H1 (cell line): ENCODE data around the gene TCIRG1. TPM values are rescaled to one million over a fixed set of nuclear protein-coding genes. Genes with fewer than 3 reads are reported as not detected.
A peak's percentile ranks its signal among the peaks of the same experiment; 100 is the strongest.

Experiments
- CTCF ChIA-PET: fragments of 300-600 bp; sonication (Branson Sonifier 250); formaldehyde crosslinking; loops from one replicate; lab custom pipeline; 2021; ENCODE audit not compliant: partially characterized antibody; lab: Charles Lee
- POLR2A ChIA-PET: fragments of 300-600 bp; sonication (Branson Sonifier 250); formaldehyde crosslinking; loops from one replicate; lab custom pipeline; 2021; ENCODE audit warnings: inconsistent platforms; ENCODE audit not compliant: partially characterized antibody; lab: Charles Lee
- DNase-seq, 2 experiments: peaks; one replicate each; pipeline versions ENCODE4 v3.0.0 to v3.0.0-alpha.2; 2010 to 2022; ENCODE audit warnings: low spot score in 2 of 2, low read depth in 1 of 2, mixed read lengths in 1 of 2
- FAIRE-seq: peaks from 2 replicates; lab custom pipeline; 2011; peaks lifted over from hg19 to GRCh38; lab: Jason Lieb, UNC
- H2AFZ ChIP-seq: 2 replicates; pipeline ENCODE4 v1.8.1; 2012; ENCODE audit warnings: low read length, inconsistent platforms
- H2AK5ac ChIP-seq: 2 replicates; pipeline ENCODE4 v1.6.1; 2013; ENCODE audit warnings: low read depth, low read length
- H2BK120ac ChIP-seq: replicated peaks from 2 replicates; pipeline ENCODE3; 2013; ENCODE audit warnings: low read depth, low read length, inconsistent platforms
- H2BK12ac ChIP-seq: 2 replicates; pipeline ENCODE4 v1.6.1; 2013; ENCODE audit warnings: low read depth, low read length
- H2BK15ac ChIP-seq: 2 replicates; pipeline ENCODE4 v1.6.1; 2013; ENCODE audit warnings: low read length
- H2BK20ac ChIP-seq: 2 replicates; pipeline ENCODE4 v1.6.1; 2013; ENCODE audit warnings: low read length
- H2BK5ac ChIP-seq: 2 replicates; pipeline ENCODE4 v1.6.1; 2013; ENCODE audit warnings: low read depth, low read length
- H3K14ac ChIP-seq: 2 replicates; pipeline ENCODE4 v1.6.1; 2013; ENCODE audit warnings: inconsistent platforms; ENCODE audit not compliant: insufficient read length
- H3K18ac ChIP-seq: 2 replicates; pipeline ENCODE4 v1.6.1; 2013; ENCODE audit warnings: low read length; ENCODE audit errors: extremely low read depth
- H3K23ac ChIP-seq: 2 replicates; pipeline ENCODE4 v1.6.1; 2013; ENCODE audit warnings: inconsistent platforms; ENCODE audit not compliant: insufficient read length
- H3K23me2 ChIP-seq: 2 replicates; pipeline ENCODE4 v1.6.1; 2013; ENCODE audit warnings: low read depth, low read length
- H3K27ac ChIP-seq: 2 replicates; pipeline ENCODE4 v1.6.1; 2011; ENCODE audit warnings: low read depth, low read length, inconsistent platforms
- H3K27me3 ChIP-seq, 4 experiments: replicated peaks in 1 of 4; 1 replicate in 1 of 4; 2 replicates in 3 of 4; pipeline versions ENCODE4 v1.6.1 to v1.8.1; 2011 to 2013; ENCODE audit warnings: low read length in 3 of 4, mild to moderate bottlenecking in 3 of 4, inconsistent platforms in 2 of 4, mixed read lengths in 2 of 4, moderate library complexity in 1 of 4; ENCODE audit not compliant: control insufficient read depth in 3 of 4, insufficient read depth in 3 of 4; ENCODE audit errors: extremely low read depth in 1 of 4
- H3K36me3 ChIP-seq, 4 experiments: 2 replicates each; pipeline versions ENCODE4 v1.6.1 to v1.8.1; 2011 to 2013; ENCODE audit warnings: mild to moderate bottlenecking in 4 of 4, low read length in 3 of 4, moderate library complexity in 2 of 4, control low read depth in 1 of 4, inconsistent platforms in 1 of 4; ENCODE audit not compliant: insufficient read depth in 4 of 4, control insufficient read depth in 2 of 4
- H3K4ac ChIP-seq: replicated peaks from 2 replicates; pipeline ENCODE3; 2013; ENCODE audit warnings: low read length, low read depth, mixed read lengths, inconsistent platforms; ENCODE audit not compliant: insufficient read length
- H3K4me1 ChIP-seq, 4 experiments: replicated peaks in 1 of 4; 1 replicate in 1 of 4; 2 replicates in 3 of 4; pipeline versions ENCODE4 v1.6.1 to v1.8.1; 2011 to 2013; ENCODE audit warnings: low read length in 3 of 4, inconsistent platforms in 2 of 4, mixed read lengths in 1 of 4; ENCODE audit not compliant: insufficient read depth in 4 of 4, control insufficient read depth in 3 of 4
- H3K4me2 ChIP-seq, 2 experiments: 2 replicates each; pipeline versions ENCODE4 v1.6.1 to v1.8.1; 2011 to 2013; ENCODE audit warnings: low read depth in 2 of 2, low read length in 2 of 2, control low read depth in 1 of 2, inconsistent platforms in 1 of 2, mild to moderate bottlenecking in 1 of 2; ENCODE audit not compliant: insufficient read depth in 1 of 2
- H3K4me3 ChIP-seq, 4 experiments: fragments of 200-600, 300-600 bp in 1 of 4; sonication (generic), shearing (Covaris generic), sonication (Bioruptor Twin) in 1 of 4; 2 replicates each; pipeline versions ENCODE4 v1.5.1 to v1.8.1; 2011 to 2016; ENCODE audit warnings: low read length in 4 of 4, low read depth in 3 of 4, control low read depth in 2 of 4, inconsistent platforms in 2 of 4, mild to moderate bottlenecking in 2 of 4, mixed read lengths in 1 of 4, moderate library complexity in 1 of 4; ENCODE audit not compliant: insufficient read depth in 2 of 4; ENCODE audit errors: extremely low read depth in 1 of 4
- H3K56ac ChIP-seq: replicated peaks from 2 replicates; pipeline ENCODE3; 2013; ENCODE audit warnings: low read depth, mild to moderate bottlenecking, mixed read lengths, low read length, inconsistent platforms; ENCODE audit not compliant: insufficient read length
- H3K79me1 ChIP-seq: 2 replicates; pipeline ENCODE4 v1.6.1; 2013; ENCODE audit warnings: low read depth, low read length, control low read depth
- H3K79me2 ChIP-seq, 2 experiments: 2 replicates each; pipeline versions ENCODE4 v1.6.1 to v1.8.1; 2012 to 2013; ENCODE audit warnings: low read length in 2 of 2, mild to moderate bottlenecking in 2 of 2, inconsistent platforms in 1 of 2; ENCODE audit not compliant: insufficient read depth in 2 of 2, control insufficient read depth in 1 of 2
- H3K9ac ChIP-seq, 4 experiments: replicated peaks in 1 of 4; 1 replicate in 1 of 4; 2 replicates in 3 of 4; pipeline versions ENCODE4 v1.6.1 to v1.8.1; 2011 to 2013; ENCODE audit warnings: low read depth in 3 of 4, low read length in 3 of 4, control low read depth in 2 of 4, mild to moderate bottlenecking in 2 of 4, moderate library complexity in 2 of 4, inconsistent platforms in 1 of 4; ENCODE audit errors: extremely low read depth in 1 of 4
- H3K9me3 ChIP-seq, 2 experiments: 2 replicates each; pipeline versions ENCODE4 v1.6.1 to v1.8.1; 2012 to 2013; ENCODE audit warnings: mild to moderate bottlenecking in 2 of 2, moderate library complexity in 2 of 2, control low read depth in 1 of 2, inconsistent platforms in 1 of 2, low read depth in 1 of 2, low read length in 1 of 2, mixed read lengths in 1 of 2; ENCODE audit not compliant: insufficient read depth in 2 of 2
- H4K20me1 ChIP-seq, 2 experiments: replicated peaks in 1 of 2; 2 replicates each; pipeline versions ENCODE3 to v1.8.1; 2011 to 2013; ENCODE audit warnings: inconsistent platforms in 2 of 2, low read length in 2 of 2, mild to moderate bottlenecking in 1 of 2; ENCODE audit not compliant: insufficient read depth in 2 of 2, control insufficient read depth in 1 of 2
- H4K5ac ChIP-seq: 2 replicates; pipeline ENCODE4 v1.6.1; 2013; ENCODE audit warnings: low read length, low read depth, mixed read lengths, inconsistent platforms; ENCODE audit not compliant: insufficient read length
- H4K8ac ChIP-seq: 2 replicates; pipeline ENCODE4 v1.8.0; 2013; ENCODE audit warnings: mild to moderate bottlenecking, moderate library complexity, low read length, inconsistent platforms; ENCODE audit not compliant: insufficient read depth; ENCODE audit errors: extremely low read depth
- H4K91ac ChIP-seq: replicated peaks from 2 replicates; pipeline ENCODE3; 2013; ENCODE audit warnings: low read length, mixed read lengths, inconsistent platforms; ENCODE audit not compliant: insufficient read length
- BACH1 ChIP-seq: IDR thresholded peaks from 2 replicates; pipeline ENCODE4 v1.6.1; 2012; ENCODE audit warnings: low read length, improper control_type of control experiment
- BCL11A ChIP-seq, 2 experiments: IDR thresholded peaks; one replicate each; pipeline ENCODE4 v1.6.1; 2011; ENCODE audit warnings: low read depth in 2 of 2, low read length in 2 of 2, mild to moderate bottlenecking in 2 of 2
- EGR1 ChIP-seq: IDR thresholded peaks from 2 replicates; pipeline ENCODE4 v1.6.1; 2011; ENCODE audit warnings: low read depth, low read length, borderline replicate concordance
- EP300 ChIP-seq, 2 experiments: IDR thresholded peaks; 1 replicate in 1 of 2; 2 replicates in 1 of 2; pipeline ENCODE4 v1.6.1; 2011 to 2012; ENCODE audit warnings: low read depth in 2 of 2, low read length in 2 of 2, mild to moderate bottlenecking in 2 of 2, borderline replicate concordance in 1 of 2, inconsistent platforms in 1 of 2, moderate library complexity in 1 of 2
- MAX ChIP-seq: IDR thresholded peaks from 2 replicates; pipeline ENCODE4 v1.6.1; 2012; ENCODE audit warnings: inconsistent platforms
- RNF2 ChIP-seq: fragments of 200-900, 300-1000 bp; sonication (generic); IDR thresholded peaks from 2 replicates; pipeline ENCODE4 v1.7.1; 2016; ENCODE audit warnings: borderline replicate concordance, low read depth, mild to moderate bottlenecking, antibody characterized with exemption, low read length; ENCODE audit not compliant: poor library complexity, severe bottlenecking; ENCODE audit errors: missing control alignments
- TAF1 ChIP-seq: IDR thresholded peaks from 2 replicates; pipeline ENCODE4 v1.6.1; 2011; ENCODE audit warnings: mild to moderate bottlenecking, low read depth, low read length
- TAF7 ChIP-seq: optimal IDR thresholded peaks from 2 replicates; pipeline ENCODE3; 2011; ENCODE audit warnings: low read depth, mild to moderate bottlenecking, inconsistent platforms, low read length, moderate library complexity, borderline replicate concordance
- WGBS, 2 experiments: shearing (Covaris generic) in 1 of 2; methylation state at CpG; one replicate each; pipeline versions ENCODE4 v1.1.6 to v1.1.7; 2013 to 2015; ENCODE audit warnings: low lambda C conversion rate in 2 of 2, mixed read lengths in 2 of 2, inconsistent platforms in 1 of 2, low coverage in 1 of 2, missing lambda C conversion rate in 1 of 2; ENCODE audit not compliant: insufficient replicate concordance in 2 of 2, insufficient coverage in 1 of 2, insufficient read length in 1 of 2; ENCODE audit errors: extremely low coverage in 1 of 2, missing lambda C conversion rate in 1 of 2; 5-methylcytosine and 5-hydroxymethylcytosine counted together
- polyA plus RNA-seq, 7 experiments: library from polyadenylated mRNA; depleted of rRNA in 3 of 7; stranded (reverse) in 5 of 7; unstranded in 2 of 7; fragments of >200 nt in 5 of 7; fragments of 200-250 nt in 2 of 7; gene quantifications; 1 replicate in 5 of 7; 2 replicates in 1 of 7; 4 replicates in 1 of 7; pipeline versions ENCODE4 v1.2.1 to v1.2.3, GENCODE V29; 2011 to 2013; ENCODE audit warnings: missing spikeins in 2 of 7, mixed read lengths in 2 of 7
- total RNA-seq: library from RNA; stranded (reverse); fragmentation: NEBNext Ultra II Directional; extraction: Animal tissue kit (Norgen Biotek cat#: 25700); gene quantifications from 2 replicates; pipeline ENCODE4 v1.2.1, GENCODE V29; 2021

The TCIRG1 gene
- total and polyA plus RNA-seq, 2 of the 8 experiments (the other 6 are each of a cell fraction or from before 2014, with no cell fraction given) = 25.3 to 39.6 TPM

GRCh38 chr11:68051191-68052136 is 12.6 kb downstream of the TCIRG1 start:
- POLR2A ChIA-PET = interaction anchor here (0.7 to 10.8 kb wide), 17 partner anchors 8 to 160 kb away, joined by 3 to 183 read pairs (median 4); partner anchors contain the start of genes ALDH3B1, CHKA, NDUFS8 and TCIRG1
- no peak overlapping the region for H3K23ac ChIP-seq
- no peak overlapping the region for H4K5ac ChIP-seq
- no peak overlapping the region for H2BK120ac ChIP-seq
- no peak overlapping the region for H3K56ac ChIP-seq
- H3K36me3 ChIP-seq = peaks cover 0 to 6% (median 2%) of the 10 kb centered on the region in 4 experiments; a peak in 3 of 8 replicates
- H2BK12ac ChIP-seq = no peak overlapping the region
- CTCF ChIA-PET = interaction anchor here (0.7 to 2.9 kb wide), 7 partner anchors 10 to 157 kb away, joined by 3 to 18 read pairs (median 5); no protein-coding TSS in a partner anchor
- H3K79me2 ChIP-seq = no peaks in the 10 kb centered on the region
- no peak overlapping the region for H3K4me3 ChIP-seq
- H4K91ac ChIP-seq = no peak overlapping the region
- H3K4me2 ChIP-seq = no peak overlapping the region
- H3K23me2 ChIP-seq = no peaks in the 10 kb centered on the region
- peaks cover 2 to 10% of the 10 kb centered on the region in 2 experiments for H4K20me1 ChIP-seq
- no peak overlapping the region for H3K4ac ChIP-seq
- H3K14ac ChIP-seq = no peak overlapping the region
- no peak overlapping the region for H2AK5ac ChIP-seq
- DNase-seq (peak in 1 of 2 experiments; percentile 69), FAIRE-seq (no peak)
- no peak overlapping the region for H4K8ac ChIP-seq
- H2BK5ac ChIP-seq = no peak overlapping the region; the same call in 1 of the 2 replicates
- no peak overlapping the region for H3K27ac ChIP-seq
- no peak overlapping the region for H2BK15ac ChIP-seq
- H2BK20ac ChIP-seq = no peak overlapping the region
- no peaks in the 10 kb centered on the region for H3K27me3 ChIP-seq
- no peak overlapping the region for H3K9ac ChIP-seq
- H2AFZ ChIP-seq = no peak overlapping the region
- peaks cover 0 to 10% (median 6%) of the 10 kb centered on the region in 4 experiments; a peak in 5 of 7 replicates for H3K4me1 ChIP-seq
- no peak overlapping the region for H3K18ac ChIP-seq
- H3K9me3 ChIP-seq = no peaks in the 10 kb centered on the region
- H3K79me1 ChIP-seq = peaks cover 3% of the 10 kb centered on the region; the same call in 1 of the 2 replicates
- 84% methylated on average over 14 of the region's 14 CpGs; no CpG with 5 or more reads in 1 of the 2 experiments for WGBS, 2 experiments
- TF ChIP-seq TAF1 (no peak), MAX (no peak), RNF2 (no peak), EGR1 (no peak), EP300 (IDR thresholded peaks at IDR 0.05; ENCODE audit: borderline replicate concordance in 1 of 2, low read depth in 2 of 2, low read length in 2 of 2) (no peak), BACH1 (no peak), TAF7 (no peak), BCL11A (IDR thresholded peaks at IDR 0.05; ENCODE audit: low read depth in 2 of 2, low read length in 2 of 2) (no peak)
